SJCRH30 (cell line): ENCODE data around the gene UCN2. TPM values are rescaled to one million over a fixed set of nuclear protein-coding genes. Genes with fewer than 3 reads are reported as not detected.

Experiments
- DNase-seq, 2 experiments: peaks; one replicate each; pipeline ENCODE4 v3.0.0-alpha.2; 2015 to 2020
- H3K27ac ChIP-seq: fragments of 250-450 bp; sonication (Bioruptor Pico); 2 replicates; pipeline ENCODE4 v1.5.1; 2020; ENCODE audit warnings: mild to moderate bottlenecking, moderate library complexity
- H3K27me3 ChIP-seq: fragments of 250-450 bp; sonication (Bioruptor Pico); 2 replicates; pipeline ENCODE4 v1.5.1; 2020; ENCODE audit warnings: mild to moderate bottlenecking, moderate library complexity
- H3K36me3 ChIP-seq: fragments of 250-450 bp; sonication (Bioruptor Pico); 2 replicates; pipeline ENCODE4 v1.5.1; 2020; ENCODE audit warnings: mild to moderate bottlenecking, moderate library complexity
- H3K4me1 ChIP-seq: fragments of 250-450 bp; sonication (Bioruptor Pico); 2 replicates; pipeline ENCODE4 v1.5.1; 2020; ENCODE audit warnings: mild to moderate bottlenecking, moderate library complexity
- H3K4me3 ChIP-seq: fragments of 250-450 bp; sonication (Bioruptor Pico); 2 replicates; pipeline ENCODE4 v1.5.1; 2020; ENCODE audit warnings: mild to moderate bottlenecking, moderate library complexity
- H3K9me3 ChIP-seq: fragments of 250-450 bp; sonication (Bioruptor Pico); replicated peaks from 2 replicates; pipeline ENCODE4 v1.5.1; 2020; ENCODE audit warnings: mild to moderate bottlenecking, moderate library complexity
- total RNA-seq: library from RNA; depleted of rRNA; stranded (reverse); fragments of >200 nt; shearing (Covaris generic); gene quantifications from 2 replicates; pipeline ENCODE4 v1.2.3, GENCODE V29; 2014; rRNA removed

The UCN2 gene
- total RNA-seq, 1 experiment from 2014 or later: 0.14 TPM

GRCh38 chr3:48518638-48519276 is 44.8 kb downstream of the UCN2 start:
- H3K4me1 ChIP-seq: no peaks in the 10 kb centered on the region
- no peak for DNase-seq
- no peaks in the 10 kb centered on the region for H3K27me3 ChIP-seq
- no peaks in the 10 kb centered on the region for H3K36me3 ChIP-seq
- no peak overlapping the region for H3K27ac ChIP-seq
- H3K9me3 ChIP-seq: no peaks in the 10 kb centered on the region
- H3K4me3 ChIP-seq: no peak overlapping the region

DNA sequence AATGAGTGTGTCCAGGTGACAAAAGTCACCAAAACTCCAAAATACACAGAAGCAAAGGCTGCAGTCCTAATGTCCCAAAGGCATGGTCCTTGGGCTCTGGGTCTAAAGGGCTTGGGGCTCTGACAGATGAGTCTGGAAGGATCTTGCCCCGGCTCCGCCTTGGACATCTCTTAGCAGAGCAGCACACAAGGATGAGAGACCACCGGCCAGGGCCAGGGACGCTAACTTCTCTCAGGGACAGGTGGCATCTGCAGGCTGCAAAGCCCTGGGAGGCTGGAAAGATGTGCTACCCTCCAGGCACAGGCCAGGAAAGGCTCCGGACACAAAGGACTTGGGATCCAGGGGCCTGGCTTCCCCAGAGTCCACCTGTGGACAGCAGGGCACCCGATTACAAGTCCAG is 45.5 kb downstream of the UCN2 start:
- Histone ChIP-seq H3K27ac (no peak overlapping the region), H3K4me3 (no peak overlapping the region), H3K27me3 (no peaks in the 10 kb centered on the region), H3K36me3 (no peaks in the 10 kb centered on the region), H3K9me3 (no peaks in the 10 kb centered on the region), H3K4me1 (no peaks in the 10 kb centered on the region)
- no peak for DNase-seq

- Histone ChIP-seq H3K9me3 (no peaks in the 10 kb centered on the region), H3K4me3 (no peak overlapping the region), H3K4me1 (no peaks in the 10 kb centered on the region), H3K27me3 (no peaks in the 10 kb centered on the region), H3K36me3 (no peaks in the 10 kb centered on the region), H3K27ac (no peak overlapping the region)
- DNase-seq: no peak
Measured at GRCh38 chr3:48516571-48516970, 47.0 kb downstream of the UCN2 start.

DNA sequence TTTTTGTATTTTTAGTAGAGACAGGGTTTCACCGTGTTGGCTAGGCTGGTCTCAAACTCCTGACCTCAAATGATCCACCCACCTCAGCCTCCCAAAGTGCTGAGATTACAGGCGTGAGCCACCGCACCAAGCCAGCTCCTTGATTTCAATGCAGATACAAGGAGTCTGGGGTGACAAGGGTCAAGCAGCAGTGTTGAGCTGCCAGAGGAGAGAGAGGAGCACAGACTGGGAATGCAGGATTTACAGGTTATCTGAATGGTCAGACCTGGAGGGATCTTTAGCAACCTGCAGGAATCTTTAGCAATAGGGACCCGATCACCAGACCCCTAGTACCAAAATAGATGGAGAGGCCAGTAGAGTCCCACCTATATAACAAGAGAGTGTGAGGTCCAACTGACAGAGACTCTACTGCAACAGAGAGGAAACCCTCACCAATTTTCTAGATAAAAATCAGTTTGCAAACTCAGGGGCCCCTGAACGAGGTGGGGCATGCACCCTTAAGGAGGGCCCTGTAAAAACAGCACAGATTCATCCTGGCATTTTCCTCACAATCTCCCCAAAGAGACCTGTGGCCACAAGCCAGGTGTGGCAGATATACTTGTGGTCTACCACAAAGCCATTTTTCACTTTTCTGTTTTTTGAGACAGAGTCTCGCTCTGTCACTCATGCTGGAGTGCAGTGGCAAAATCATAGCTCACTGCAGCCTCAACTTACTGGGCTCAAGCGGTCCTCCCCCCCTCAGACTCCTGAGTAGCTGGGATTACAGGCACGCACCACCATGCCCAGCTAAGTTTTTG is 49.0 kb downstream of the UCN2 start:
- H3K27me3 ChIP-seq: no peaks in the 10 kb centered on the region
- no peaks in the 10 kb centered on the region for H3K9me3 ChIP-seq
- H3K4me1 ChIP-seq: no peaks in the 10 kb centered on the region
- no peak overlapping the region for H3K4me3 ChIP-seq
- H3K27ac ChIP-seq: no peak overlapping the region
- no peaks in the 10 kb centered on the region for H3K36me3 ChIP-seq
- DNase-seq: no peak

Other genes with a start within 250 kb of the UCN2 start
- not detected in 2 replicates for gene SPINK8, start 230.1 kb downstream of the UCN2 start, total RNA-seq
- gene FBXW12, start 191.6 kb downstream of the UCN2 start, total RNA-seq: 0.30 and 0.35 TPM in 2 replicates
- gene PLXNB1, start 133.7 kb downstream of the UCN2 start, total RNA-seq: 23.4 and 45.0 TPM in 2 replicates
- 11.3 and 12.0 TPM in 2 replicates for gene CCDC51, start 123.7 kb downstream of the UCN2 start, total RNA-seq
- 491 and 498 TPM in 2 replicates for gene TMA7, start 123.5 kb downstream of the UCN2 start, total RNA-seq
- 12.4 and 12.8 TPM in 2 replicates for gene ATRIP, start 117.0 kb downstream of the UCN2 start, total RNA-seq
- 74.9 and 78.1 TPM in 2 replicates for gene SHISA5, start 59.6 kb downstream of the UCN2 start, total RNA-seq
- gene PFKFB4, start 7.0 kb downstream of the UCN2 start, total RNA-seq: 8.0 and 8.3 TPM in 2 replicates
- gene COL7A1, start 31.5 kb upstream of the UCN2 start, total RNA-seq: 1.5 and 2.0 TPM in 2 replicates
- gene UQCRC1, start 45.9 kb upstream of the UCN2 start, total RNA-seq: 137 and 162 TPM in 2 replicates
- gene TMEM89, start 58.0 kb upstream of the UCN2 start, total RNA-seq: not detected in 2 replicates
- 14.8 and 18.9 TPM in 2 replicates for gene SLC26A6, start 71.7 kb upstream of the UCN2 start, total RNA-seq
- gene CELSR3, start 99.1 kb upstream of the UCN2 start, total RNA-seq: 1.1 and 1.7 TPM in 2 replicates
- 11.8 and 13.7 TPM in 2 replicates for gene NCKIPSD, start 122.1 kb upstream of the UCN2 start, total RNA-seq
- 61.2 and 67.3 TPM in 2 replicates for gene IP6K2, start 153.4 kb upstream of the UCN2 start, total RNA-seq